ENCODE measurements around the gene PLEKHG3.
A peak's percentile ranks its signal among the peaks of the same experiment; 100 is the strongest.

Gene PLEKHG3

GRCh38 chr14:64706119-64706592 is 1.9 kb downstream of the PLEKHG3 start:
- Mint-ChIP-seq H3K4me3 (peak overlapping the region; percentile 89 to 92 (median 90)), H3K27me3 (ENCODE audit: low read depth) (peaks cover 14% of the 10 kb centered on the region), H3K27ac (peak overlapping the region; percentile 34 to 75 (median 73)), H3K9me3 (no peaks in the 10 kb centered on the region), H3K4me1 (peaks cover 73% of the 10 kb centered on the region), H3K36me3 (ENCODE audit: low read depth) (peaks cover 17% of the 10 kb centered on the region)
- TF ChIP-seq CTCF (IDR thresholded peaks at IDR 0.05; ENCODE audit: unreplicated experiment in 3 of 3): no peak

- peak overlapping the region; percentile 89 to 92 (median 90) for H3K4me3 Mint-ChIP-seq
- H3K36me3 Mint-ChIP-seq (ENCODE audit: low read depth): peaks cover 18% of the 10 kb centered on the region
- H3K4me1 Mint-ChIP-seq: peaks cover 70% of the 10 kb centered on the region
- H3K27me3 Mint-ChIP-seq (ENCODE audit: low read depth): peaks cover 14% of the 10 kb centered on the region
- TF ChIP-seq CTCF (IDR thresholded peaks at IDR 0.05; ENCODE audit: unreplicated experiment in 3 of 3): no peak
- H3K27ac Mint-ChIP-seq: peak overlapping the region; percentile 34 to 73 (median 59)
- H3K9me3 Mint-ChIP-seq: no peaks in the 10 kb centered on the region
These were observed 2.5 kb downstream of the PLEKHG3 start for GRCh38 chr14:64706593-64707193.

DNA sequence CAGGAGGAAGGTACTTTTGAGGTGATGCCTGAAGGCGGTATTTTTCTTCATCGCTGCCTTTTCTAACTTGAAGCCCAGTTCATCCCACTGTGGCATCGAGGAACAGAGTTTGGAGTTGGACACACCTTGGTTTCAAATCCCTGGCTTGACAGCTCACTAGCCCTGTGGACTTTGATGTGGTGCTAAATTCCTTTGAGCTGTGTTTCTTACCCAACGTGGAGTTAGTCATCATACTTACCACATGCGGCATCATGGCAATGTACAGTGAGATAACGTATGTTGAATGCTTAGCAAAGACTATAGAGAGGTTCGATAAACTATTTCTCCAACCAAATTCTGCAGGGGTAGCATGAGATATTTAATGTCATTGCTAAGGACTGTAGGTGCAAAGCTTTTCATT is 3.4 kb downstream of the PLEKHG3 start:
- Mint-ChIP-seq H3K36me3 (ENCODE audit: low read depth) (peaks cover 28% of the 10 kb centered on the region), H3K4me3 (peak overlapping the region; percentile 89 to 92 (median 90)), H3K27ac (peak overlapping the region; percentile 34 to 73 (median 59)), H3K9me3 (peaks cover 6% of the 10 kb centered on the region), H3K27me3 (ENCODE audit: low read depth) (peaks cover 10% of the 10 kb centered on the region), H3K4me1 (peaks cover 62% of the 10 kb centered on the region)
- TF ChIP-seq CTCF (IDR thresholded peaks at IDR 0.05; ENCODE audit: unreplicated experiment in 3 of 3): no peak

DNA sequence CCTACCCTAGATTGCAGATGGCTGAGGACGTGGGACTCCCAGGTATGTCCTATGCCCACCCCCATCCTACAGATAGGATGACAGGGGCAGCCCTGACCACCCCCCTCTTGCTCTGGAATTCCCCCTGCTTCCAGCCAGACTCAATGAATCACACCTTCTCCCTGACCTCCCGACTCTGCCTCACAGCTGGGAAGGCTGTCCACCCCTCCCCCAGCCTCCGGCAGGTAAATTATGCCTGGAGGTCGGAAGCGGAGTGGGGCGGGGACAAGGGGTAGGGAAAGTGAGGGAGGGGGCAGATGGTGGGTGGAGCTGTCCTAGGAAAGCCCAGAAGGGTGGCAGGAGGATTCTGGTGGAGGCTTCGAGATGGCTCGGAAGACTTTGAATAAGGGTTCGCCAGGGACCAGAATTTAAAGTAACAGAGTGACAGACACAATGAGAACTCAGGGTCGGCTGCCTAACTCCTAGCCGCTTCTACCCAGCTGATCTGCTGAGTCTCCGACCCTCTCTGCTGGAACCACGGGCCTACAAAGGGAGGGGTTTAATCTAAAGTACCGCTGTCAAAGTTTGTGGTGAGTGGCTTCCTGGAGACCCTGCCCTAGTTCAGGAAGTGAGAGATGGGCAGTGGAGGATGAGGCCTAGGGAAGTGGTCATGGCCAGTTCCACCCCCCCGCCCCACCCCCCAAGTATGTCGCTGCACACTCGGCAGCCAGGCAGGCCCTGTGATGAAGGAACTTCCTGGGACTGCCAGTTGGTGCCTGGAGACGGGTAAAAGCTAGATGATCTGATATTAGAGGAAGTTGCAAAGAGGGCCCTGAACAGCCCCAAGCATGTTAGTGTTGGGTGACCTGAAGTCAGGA is 4.2 kb downstream of the PLEKHG3 start:
- peaks cover 13% of the 10 kb centered on the region for H3K9me3 Mint-ChIP-seq
- H3K36me3 Mint-ChIP-seq (ENCODE audit: low read depth): peaks cover 35% of the 10 kb centered on the region
- peaks cover 55% of the 10 kb centered on the region for H3K4me1 Mint-ChIP-seq
- peak overlapping the region; percentile 22 to 89 (median 45) for H3K4me3 Mint-ChIP-seq
- peaks cover 5% of the 10 kb centered on the region for H3K27me3 Mint-ChIP-seq (ENCODE audit: low read depth)
- H3K27ac Mint-ChIP-seq: peak overlapping the region; percentile 59 to 73 (median 60)
- TF ChIP-seq CTCF (IDR thresholded peaks at IDR 0.05; ENCODE audit: unreplicated experiment in 3 of 3): no peak

- TF ChIP-seq CTCF (IDR thresholded peaks at IDR 0.05; ENCODE audit: unreplicated experiment in 3 of 3): no peak
- Mint-ChIP-seq H3K27me3 (ENCODE audit: low read depth) (no peaks in the 10 kb centered on the region), H3K4me1 (peaks cover 49% of the 10 kb centered on the region), H3K36me3 (ENCODE audit: low read depth) (peaks cover 43% of the 10 kb centered on the region), H3K4me3 (peak overlapping the region; percentile 22 to 59 (median 45)), H3K27ac (peak overlapping the region; percentile 2 to 73 (median 60)), H3K9me3 (peaks cover 20% of the 10 kb centered on the region)
These were observed 4.9 kb downstream of the PLEKHG3 start for GRCh38 chr14:64709126-64709525.

Data from nephron (organoid).